T-cell (primary cell): ENCODE measurements around the gene PCBP4. TPM values are rescaled to one million over a fixed set of nuclear protein-coding genes. Genes with fewer than 3 reads are reported as not detected.
A peak's percentile ranks its signal among the peaks of the same experiment; 100 is the strongest.
"Not testable (repeated sequence)": the region's sequence is repeated elsewhere in the genome, so short reads cannot be mapped to it uniquely, and the experiment has no call there.

Experiments
- ATAC-seq, 4 experiments: fragments of 200-7000 bp in 3 of 4; fragments of 150-1000 bp in 1 of 4; cut with Tn5 transposase; replicated peaks in 1 of 4; 1 replicate in 3 of 4; 2 replicates in 1 of 4; pipeline ENCODE4 v1.10.0; 2021; ENCODE audit warnings: moderate library complexity in 3 of 4, mild to moderate bottlenecking in 2 of 4, moderate number of reproducible peaks in 1 of 4
- CTCF ChIA-PET, 2 donors: fragments of 300-600 bp; sonication (Branson Sonifier 250); formaldehyde crosslinking; loops; one replicate each; lab custom pipeline; 2022; ENCODE audit warnings: antibody characterized with exemption in 2 of 2; lab: Charles Lee
- POLR2A ChIA-PET, 2 donors: fragments of 300-600 bp; sonication (Branson Sonifier 250); formaldehyde crosslinking; loops; one replicate each; lab custom pipeline; 2022; ENCODE audit warnings: antibody characterized with exemption in 2 of 2; lab: Charles Lee
- DNase-seq, 35 experiments: peaks; one replicate each; pipeline versions ENCODE4 v3.0.0 to v3.0.0-alpha.2; 2013 to 2023
- H3K27ac ChIP-seq: one replicate; pipeline ENCODE4 v1.5.1; 2013; ENCODE audit warnings: low read length
- H3K27me3 ChIP-seq, 2 experiments: replicated peaks in 1 of 2; 1 replicate in 1 of 2; 2 replicates in 1 of 2; pipeline versions ENCODE4 v1.6.1 to v1.7.0; 2013; ENCODE audit warnings: low read length in 1 of 2, mixed read lengths in 1 of 2; ENCODE audit not compliant: control insufficient read depth in 2 of 2, insufficient read depth in 2 of 2; ENCODE audit errors: extremely low read depth in 1 of 2
- H3K36me3 ChIP-seq, 2 donors: 1 replicate in 1 of 2; 2 replicates in 1 of 2; pipeline versions ENCODE4 v1.6.1 to v1.7.0; 2013; ENCODE audit warnings: low read length in 1 of 2; ENCODE audit not compliant: control insufficient read depth in 2 of 2, insufficient read depth in 1 of 2; ENCODE audit errors: extremely low read depth in 1 of 2
- H3K4me1 ChIP-seq, 2 experiments: 1 replicate in 1 of 2; 2 replicates in 1 of 2; pipeline versions ENCODE4 v1.6.1 to v1.7.0; 2013; ENCODE audit warnings: low read length in 2 of 2, mixed read lengths in 1 of 2; ENCODE audit not compliant: insufficient read depth in 2 of 2, control insufficient read depth in 1 of 2; ENCODE audit errors: extremely low read depth in 1 of 2
- H3K4me3 ChIP-seq, 2 donors: 1 replicate in 1 of 2; 2 replicates in 1 of 2; pipeline versions ENCODE4 v1.5.1 to v1.7.0; 2013; ENCODE audit warnings: mild to moderate bottlenecking in 2 of 2, low read length in 1 of 2, moderate library complexity in 1 of 2; ENCODE audit not compliant: control insufficient read depth in 1 of 2; ENCODE audit errors: extremely low read depth in 1 of 2
- H3K9me3 ChIP-seq: 2 replicates; pipeline ENCODE4 v1.7.0; 2013
- H3K27ac Mint-ChIP-seq, 2 donors: one replicate each; pipeline ENCODE4 v1.8.0; 2020 to 2021; ENCODE audit warnings: mild to moderate bottlenecking in 2 of 2, mixed read lengths in 2 of 2
- H3K27me3 Mint-ChIP-seq, 2 donors: one replicate each; pipeline ENCODE4 v1.8.0; 2021 to 2022; ENCODE audit warnings: mixed read lengths in 2 of 2
- H3K36me3 Mint-ChIP-seq: one replicate; pipeline ENCODE4 v1.8.0; 2021; ENCODE audit warnings: mixed read lengths
- H3K4me1 Mint-ChIP-seq, 3 donors: one replicate each; pipeline ENCODE4 v1.8.0; 2020 to 2022; ENCODE audit warnings: mixed read lengths in 3 of 3, mild to moderate bottlenecking in 1 of 3
- H3K4me3 Mint-ChIP-seq, 3 donors: one replicate each; pipeline ENCODE4 v1.8.0; 2020 to 2022; ENCODE audit warnings: mild to moderate bottlenecking in 3 of 3, mixed read lengths in 3 of 3, moderate library complexity in 3 of 3
- H3K9me3 Mint-ChIP-seq, 3 donors: one replicate each; pipeline ENCODE4 v1.8.0; 2020 to 2022; ENCODE audit warnings: mixed read lengths in 3 of 3
- WGBS: methylation state at CpG from one replicate; pipeline ENCODE4 v1.1.5; 2013; ENCODE audit warnings: missing lambda C conversion rate; ENCODE audit not compliant: insufficient coverage; 5-methylcytosine and 5-hydroxymethylcytosine counted together
- total RNA-seq, 35 experiments: library from RNA in 6 of 35; stranded (reverse) in 6 of 35; fragments of 120-200 nt in 1 of 35; gene quantifications; one replicate each; pipeline versions ENCODE4 v1.2.1 to v1.2.4 and lab custom pipeline; 2013 to 2026

Gene PCBP4
- total RNA-seq, 5 donors from 2014 or later (not counting 1 experiment from before 2014, with no cell fraction given): 11.7 to 33.3 (median 26.6) TPM

DNA sequence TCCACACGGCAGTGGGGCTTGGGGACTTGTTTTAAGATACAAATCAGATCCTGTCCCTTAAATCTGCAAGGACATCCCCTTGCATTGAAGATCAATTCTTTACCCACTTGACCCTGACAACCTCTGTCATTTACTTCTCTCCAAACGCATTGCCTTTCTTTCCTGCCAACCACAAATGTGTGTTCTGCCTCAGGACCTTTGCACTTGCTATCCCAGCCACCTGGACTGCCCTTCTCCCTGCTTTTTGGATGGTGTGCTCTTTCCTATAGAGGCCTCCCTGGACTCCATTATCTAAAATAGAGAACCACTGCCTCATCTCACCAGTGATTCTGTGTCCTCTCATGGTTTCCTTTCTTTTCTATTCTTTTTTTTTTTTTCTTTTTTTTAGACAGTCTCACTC is 29.9 kb upstream of the PCBP4 start:
- H3K4me1 ChIP-seq: peaks cover 15 to 45% of the 10 kb centered on the region in 2 experiments
- DNase-seq: no peak
- H3K27me3 Mint-ChIP-seq: no peaks in the 10 kb centered on the region
- peak overlapping the region in 1 of 2 donors; percentile 55 for H3K27ac Mint-ChIP-seq
- POLR2A ChIA-PET: interaction anchor here in 1 of 2 donors (0.6 kb wide), 1 partner anchor 147 kb away, joined by 3 read pairs; no protein-coding TSS in a partner anchor
- H3K9me3 ChIP-seq: no peaks in the 10 kb centered on the region
- H3K4me3 ChIP-seq: no peak overlapping the region
- H3K27ac ChIP-seq: no peak overlapping the region
- H3K36me3 Mint-ChIP-seq: peaks cover 17% of the 10 kb centered on the region
- CTCF ChIA-PET: no interaction called here
- ATAC-seq: no peak
- H3K27me3 ChIP-seq: peaks cover 0 to 9% of the 10 kb centered on the region in 2 experiments
- WGBS: 65% methylated on average over 2 of the region's 2 CpGs
- peaks cover 2 to 22% of the 10 kb centered on the region in 2 donors for H3K36me3 ChIP-seq
- peaks cover 37 to 45% (median 40%) of the 10 kb centered on the region in 3 donors for H3K4me1 Mint-ChIP-seq
- no peaks in the 10 kb centered on the region for H3K9me3 Mint-ChIP-seq
- H3K4me3 Mint-ChIP-seq: peak overlapping the region in 2 of 3 donors; percentile 6 to 61

DNA sequence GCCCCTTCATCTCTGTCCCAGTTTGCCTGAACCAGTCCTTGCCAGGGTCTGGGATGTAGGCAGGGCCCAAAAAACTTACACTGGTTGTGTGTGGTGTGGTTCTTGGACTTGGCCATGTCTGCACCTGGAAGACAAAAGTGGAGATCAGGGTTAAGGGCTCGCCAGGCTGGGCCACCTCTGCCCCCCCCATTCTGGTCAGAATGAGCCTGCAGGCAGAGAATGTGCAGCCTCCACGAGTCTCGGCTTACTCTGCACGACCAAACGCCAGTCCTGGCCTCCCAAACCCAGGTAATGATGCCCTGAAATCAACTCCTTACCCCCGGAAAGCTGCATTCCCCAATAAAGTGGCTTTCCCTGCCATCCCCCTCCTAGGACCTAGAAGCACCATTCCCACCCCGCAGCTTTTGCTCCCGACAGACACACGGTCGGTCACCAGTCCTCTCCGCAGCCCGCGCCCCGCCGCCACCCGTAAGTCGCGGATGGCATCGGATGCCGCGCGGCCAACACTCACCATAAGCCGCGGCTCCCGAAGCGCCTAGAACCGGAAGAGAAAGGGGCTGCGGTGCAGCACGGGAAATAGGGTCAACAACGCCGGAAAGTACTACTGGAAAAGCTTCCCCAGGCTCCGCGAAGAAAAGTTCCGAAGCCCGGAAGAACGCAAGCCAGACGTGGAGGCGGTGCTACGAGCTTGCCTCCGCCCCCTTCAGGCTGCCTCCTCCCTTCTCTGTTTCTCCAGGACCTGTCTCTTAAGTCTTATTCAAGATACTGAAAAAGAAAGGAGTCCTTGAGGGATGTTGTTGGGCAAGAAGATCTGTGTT is 28.3 kb upstream of the PCBP4 start, which contains the start of gene RPL29:
RPL29 (minus strand) TSS at position 550 of the 818 bp plus-strand sequence; CDS start at position 116, 434 bp downstream.
- Histone ChIP-seq H3K4me3 (peak within 1 kb of the TSS; percentile 68 to 98), H3K9me3 (no peaks in the 10 kb centered on the region), H3K36me3 (peaks cover 2 to 31% of the 10 kb centered on the region in 2 donors), H3K27ac (peak within 1 kb of the TSS; percentile 84), H3K27me3 (peaks cover 0 to 4% of the 10 kb centered on the region in 2 experiments), H3K4me1 (peaks cover 15 to 35% of the 10 kb centered on the region in 2 experiments)
- Mint-ChIP-seq H3K4me3 (peak within 1 kb of the TSS; percentile 99 to 100 (median 100)), H3K27me3 (no peaks in the 10 kb centered on the region), H3K4me1 (peaks cover 31 to 41% (median 37%) of the 10 kb centered on the region in 3 donors), H3K27ac (peak within 1 kb of the TSS; percentile 100), H3K9me3 (no peaks in the 10 kb centered on the region), H3K36me3 (peaks cover 21% of the 10 kb centered on the region)
- peak; percentile 78 to 96 (median 90) for DNase-seq
- ATAC-seq: peak; percentile 94 to 98 (median 96)
- CTCF ChIA-PET: interaction anchor here in 1 of 2 donors (0.5 to 1.5 kb wide), 9 partner anchors 13 to 198 kb away, joined by 3 to 13 read pairs (median 3); partner anchors contain the start of genes ABHD14B, DUSP7, PARP3 and POC1A
- WGBS: 0% methylated on average over 35 of the region's 40 CpGs
- POLR2A ChIA-PET: interaction anchor here in 1 of 2 donors (0.7 to 1.7 kb wide), 2 partner anchors 13 to 784 kb away, joined by 3 to 5 read pairs; partner anchors contain the start of gene ACY1

DNA sequence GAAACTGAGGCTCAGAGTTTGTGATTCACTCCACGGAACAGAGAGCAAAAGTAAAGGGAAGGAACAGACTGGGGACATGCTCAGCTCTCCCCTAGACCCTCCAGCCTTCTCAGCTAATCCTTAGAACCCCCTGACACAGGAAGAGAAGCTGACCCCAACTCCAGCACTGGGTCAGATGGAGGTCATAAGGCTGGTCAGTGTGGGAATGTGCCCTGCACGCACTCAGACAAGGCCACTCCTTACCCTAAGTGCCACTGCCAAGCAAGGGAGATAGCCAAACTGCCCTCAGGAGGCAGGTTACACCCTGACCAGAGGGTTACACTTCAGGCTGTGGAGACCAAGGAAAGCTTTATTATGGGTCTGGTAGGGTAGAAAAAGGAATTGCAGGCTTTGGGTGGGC is 27.3 kb upstream of the PCBP4 start:
- H3K27ac Mint-ChIP-seq: peak overlapping the region; percentile 100
- no CpG with 5 or more reads among the region's 2 CpGs for WGBS
- no peak for DNase-seq
- H3K9me3 Mint-ChIP-seq: no peaks in the 10 kb centered on the region
- H3K4me3 Mint-ChIP-seq: peak overlapping the region; percentile 99 to 100 (median 100)
- no peaks in the 10 kb centered on the region for H3K27me3 Mint-ChIP-seq
- Histone ChIP-seq H3K9me3 (no peaks in the 10 kb centered on the region), H3K36me3 (peaks cover 2 to 31% of the 10 kb centered on the region in 2 donors), H3K27ac (peak overlapping the region; percentile 84), H3K4me1 (peaks cover 15 to 35% of the 10 kb centered on the region in 2 experiments), H3K4me3 (peak overlapping the region in 1 of 2 donors; percentile 98), H3K27me3 (no peaks in the 10 kb centered on the region)
- ChIA-PET POLR2A (interaction anchor here in 1 of 2 donors (1.7 kb wide), 1 partner anchor 12 kb away, joined by 5 read pairs; the partner anchor contains the start of gene ACY1), CTCF (interaction anchor here in 1 of 2 donors (0.6 to 0.9 kb wide), 2 partner anchors 15 to 53 kb away, joined by 3 to 4 read pairs; partner anchors contain the start of genes PARP3 and RRP9)
- peaks cover 31 to 41% (median 37%) of the 10 kb centered on the region in 3 donors for H3K4me1 Mint-ChIP-seq
- ATAC-seq: no peak
- peaks cover 21% of the 10 kb centered on the region for H3K36me3 Mint-ChIP-seq

DNA sequence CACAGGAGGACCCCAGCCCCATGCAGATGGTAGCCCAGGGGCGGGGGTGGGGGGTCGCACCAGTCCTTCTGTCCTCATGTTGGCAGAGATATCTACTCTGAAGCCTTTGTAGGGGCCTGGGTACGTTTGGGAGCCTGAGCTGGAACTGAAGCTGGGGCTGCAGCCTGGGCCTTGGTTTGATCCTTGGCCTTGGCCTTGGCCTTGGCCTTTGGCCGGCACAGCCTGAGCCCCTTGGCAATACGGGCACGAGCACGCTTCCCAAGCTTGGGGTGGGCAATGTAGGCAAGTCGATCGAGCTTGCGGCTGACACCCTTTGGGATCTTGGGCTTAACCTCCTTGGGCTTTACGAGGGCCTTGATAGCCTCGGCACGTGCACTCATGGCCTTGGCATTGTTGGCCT is 26.4 kb upstream of the PCBP4 start:
- H3K27ac ChIP-seq, H3K27me3 Mint-ChIP-seq, H3K9me3 ChIP-seq, H3K27me3 ChIP-seq, ATAC-seq, CTCF ChIA-PET, H3K9me3 Mint-ChIP-seq, H3K4me3 ChIP-seq, POLR2A ChIA-PET, DNase-seq, H3K27ac Mint-ChIP-seq: not testable (repeated sequence)
- H3K36me3 ChIP-seq: peaks cover 2 to 31% of the 10 kb centered on the region in 2 donors
- H3K4me1 ChIP-seq: peaks cover 15 to 35% of the 10 kb centered on the region in 2 experiments
- Mint-ChIP-seq H3K36me3 (peaks cover 21% of the 10 kb centered on the region), H3K4me3 (peak overlapping the region in 2 of 3 donors; percentile 99 to 100), H3K4me1 (peaks cover 37 to 45% (median 38%) of the 10 kb centered on the region in 3 donors)
- 81% methylated on average over 3 of the region's 13 CpGs for WGBS

DNA sequence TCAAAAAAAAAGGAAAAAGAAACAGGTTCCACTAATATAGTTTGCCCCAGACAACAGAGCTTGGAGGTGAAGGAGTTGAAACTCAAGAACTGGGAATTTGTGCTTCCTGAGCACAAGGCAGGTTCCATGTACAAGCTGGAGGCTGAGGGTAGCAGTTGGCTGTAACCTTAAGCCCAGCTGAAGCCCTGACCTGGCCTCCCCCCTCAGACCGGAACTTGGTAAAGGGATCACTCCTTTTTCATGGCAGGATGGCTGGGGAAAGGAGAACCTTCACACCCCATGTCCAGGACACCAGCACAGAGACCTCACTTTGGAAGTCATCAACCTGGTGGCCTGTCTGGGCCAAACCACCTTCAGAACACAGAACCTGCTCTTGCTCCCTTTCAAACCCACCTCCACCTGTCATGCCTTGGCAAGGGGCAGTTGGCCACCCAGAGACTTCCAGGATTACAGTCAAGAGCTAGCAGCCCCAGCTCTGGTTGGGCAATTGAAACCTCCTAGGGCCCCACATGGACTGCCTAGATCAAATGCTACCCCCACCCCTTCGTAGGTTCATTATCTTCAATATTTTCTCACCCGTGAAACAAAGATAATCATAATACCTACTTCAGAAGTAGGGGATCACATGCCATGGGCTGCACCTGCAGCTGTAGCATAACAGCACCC is 24.9 kb upstream of the PCBP4 start:
- Mint-ChIP-seq H3K27me3 (no peaks in the 10 kb centered on the region), H3K4me3 (no peak overlapping the region), H3K4me1 (peaks cover 37 to 45% (median 39%) of the 10 kb centered on the region in 3 donors), H3K9me3 (no peaks in the 10 kb centered on the region), H3K36me3 (peaks cover 21% of the 10 kb centered on the region), H3K27ac (no peak overlapping the region)
- no peaks in the 10 kb centered on the region for H3K27me3 ChIP-seq
- ChIA-PET CTCF (interaction anchor here (0.6 to 1.6 kb wide), 2 partner anchors 49 to 51 kb away, joined by 3 read pairs; partner anchors contain the start of gene RRP9 (in 1 of the 2)), POLR2A (no interaction called here)
- peaks cover 15 to 35% of the 10 kb centered on the region in 2 experiments for H3K4me1 ChIP-seq
- H3K36me3 ChIP-seq: peaks cover 2 to 31% of the 10 kb centered on the region in 2 donors
- no peak overlapping the region for H3K27ac ChIP-seq
- no peak overlapping the region for H3K4me3 ChIP-seq
- ATAC-seq: no peak
- no peaks in the 10 kb centered on the region for H3K9me3 ChIP-seq
- no CpG with 5 or more reads among the region's 3 CpGs for WGBS
- DNase-seq: no peak
